ENCODE data around the gene ATP6V1C2.

- TF ChIP-seq CTCF (IDR thresholded peaks at IDR 0.05; ENCODE audit: insufficient read depth, low read depth, low read length) (no peak), EZH2 (IDR thresholded peaks at IDR 0.05; ENCODE audit: insufficient read depth, low read length) (no peak)
These were observed 19.7 kb downstream of the ATP6V1C2 start for GRCh38 chr2:10741139-10741538.
